ENCODE data around the gene PCCA. TPM values are rescaled to one million over a fixed set of nuclear protein-coding genes. Genes with fewer than 3 reads are reported as not detected.

PCCA gene
- total and polyA plus RNA-seq, 9 donors, result 23.5 to 62.4 (median 45.8) TPM

DNA sequence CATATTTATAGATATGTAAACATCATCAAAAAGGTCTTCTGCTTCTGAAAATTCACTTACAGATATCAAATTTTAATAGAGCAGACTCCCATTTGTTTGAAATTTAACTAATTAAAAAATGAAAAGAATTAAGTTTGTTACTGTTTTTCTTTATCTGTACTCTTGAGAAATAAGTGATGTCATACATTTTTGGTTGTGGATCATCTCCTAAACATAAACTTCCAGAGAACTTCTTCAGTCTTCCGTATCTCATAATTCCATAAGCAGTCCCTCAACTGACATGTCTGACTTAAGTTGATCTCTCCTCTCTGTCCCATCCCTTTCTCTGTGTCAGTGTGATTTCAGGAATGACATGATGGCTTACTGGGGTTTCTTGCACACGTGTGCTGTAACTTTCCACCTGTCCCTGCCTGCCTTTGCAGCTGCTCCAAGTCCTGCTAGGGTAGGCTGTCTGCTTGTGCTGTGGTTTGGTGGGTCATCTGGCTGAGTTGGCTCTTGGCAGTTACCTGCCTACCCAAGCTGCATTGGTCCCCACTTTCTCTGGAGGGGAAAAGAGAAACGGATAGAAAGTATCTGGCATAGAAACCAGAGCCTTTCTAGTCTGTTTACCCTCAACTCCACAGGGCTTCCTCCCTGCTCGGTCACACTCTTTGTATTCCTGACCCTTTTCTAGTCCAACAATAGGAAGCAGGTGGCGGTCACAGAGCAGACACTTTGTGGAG is 372.6 kb downstream of the PCCA start:
- TF ChIP-seq, protein P1, sequence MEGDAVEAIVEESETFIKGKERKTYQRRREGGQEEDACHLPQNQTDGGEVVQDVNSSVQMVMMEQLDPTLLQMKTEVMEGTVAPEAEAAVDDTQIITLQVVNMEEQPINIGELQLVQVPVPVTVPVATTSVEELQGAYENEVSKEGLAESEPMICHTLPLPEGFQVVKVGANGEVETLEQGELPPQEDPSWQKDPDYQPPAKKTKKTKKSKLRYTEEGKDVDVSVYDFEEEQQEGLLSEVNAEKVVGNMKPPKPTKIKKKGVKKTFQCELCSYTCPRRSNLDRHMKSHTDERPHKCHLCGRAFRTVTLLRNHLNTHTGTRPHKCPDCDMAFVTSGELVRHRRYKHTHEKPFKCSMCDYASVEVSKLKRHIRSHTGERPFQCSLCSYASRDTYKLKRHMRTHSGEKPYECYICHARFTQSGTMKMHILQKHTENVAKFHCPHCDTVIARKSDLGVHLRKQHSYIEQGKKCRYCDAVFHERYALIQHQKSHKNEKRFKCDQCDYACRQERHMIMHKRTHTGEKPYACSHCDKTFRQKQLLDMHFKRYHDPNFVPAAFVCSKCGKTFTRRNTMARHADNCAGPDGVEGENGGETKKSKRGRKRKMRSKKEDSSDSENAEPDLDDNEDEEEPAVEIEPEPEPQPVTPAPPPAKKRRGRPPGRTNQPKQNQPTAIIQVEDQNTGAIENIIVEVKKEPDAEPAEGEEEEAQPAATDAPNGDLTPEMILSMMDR (IDR thresholded peaks at IDR 0.05), result no peak
- TF ChIP-seq POLR2A (IDR thresholded peaks at IDR 0.05) (no peak), EP300 (IDR thresholded peaks at IDR 0.05) (no peak)
- H3K4me3 ChIP-seq, result no peak overlapping the region
- no peaks in the 10 kb centered on the region for H3K36me3 ChIP-seq
- H3K9me3 ChIP-seq, result no peaks in the 10 kb centered on the region
- H3K27ac ChIP-seq, result no peak overlapping the region
- H3K4me1 ChIP-seq (ENCODE audit: insufficient read depth), result peaks cover 3% of the 10 kb centered on the region
- no peak for DNase-seq
- no peaks in the 10 kb centered on the region for H3K27me3 ChIP-seq
- intact Hi-C loops (cut with DNase I), result no loop called here
- WGBS, 3 donors, result 68 to 73% (median 70%) methylated on average over 5 of the region's 5 CpGs

DNA sequence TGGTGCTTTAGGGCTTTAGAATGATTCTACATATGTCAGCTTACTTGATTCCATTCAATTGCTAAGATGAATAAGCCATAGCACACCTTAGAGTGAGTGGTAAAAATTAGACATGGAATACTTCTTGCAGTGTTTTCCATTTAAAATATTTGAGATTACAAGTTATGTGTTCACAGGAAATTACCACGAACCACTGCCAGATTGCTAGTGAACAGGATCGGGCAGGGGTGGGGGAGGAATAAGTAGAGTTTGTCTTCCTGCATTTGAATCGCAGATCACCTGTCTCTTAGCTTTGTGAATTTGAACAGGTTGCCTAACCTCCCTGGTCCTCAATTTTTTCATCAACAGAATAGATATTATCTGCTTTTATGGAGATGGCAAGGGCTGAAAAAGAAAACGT is 375.1 kb downstream of the PCCA start:
- no peaks in the 10 kb centered on the region for H3K9me3 ChIP-seq
- 17 to 20% (median 17%) methylated on average over 4 of the region's 4 CpGs for WGBS, 3 donors
- peaks cover 3% of the 10 kb centered on the region for H3K4me1 ChIP-seq (ENCODE audit: insufficient read depth)
- no peak overlapping the region for H3K4me3 ChIP-seq
- TF ChIP-seq POLR2A (IDR thresholded peaks at IDR 0.05) (no peak), EP300 (IDR thresholded peaks at IDR 0.05) (no peak)
- TF ChIP-seq, protein P1 (IDR thresholded peaks at IDR 0.05), result no peak
- intact Hi-C loops (cut with DNase I), result no loop called here
- H3K27me3 ChIP-seq, result no peaks in the 10 kb centered on the region
- no peaks in the 10 kb centered on the region for H3K36me3 ChIP-seq
- no peak for DNase-seq
- no peak overlapping the region for H3K27ac ChIP-seq

DNA sequence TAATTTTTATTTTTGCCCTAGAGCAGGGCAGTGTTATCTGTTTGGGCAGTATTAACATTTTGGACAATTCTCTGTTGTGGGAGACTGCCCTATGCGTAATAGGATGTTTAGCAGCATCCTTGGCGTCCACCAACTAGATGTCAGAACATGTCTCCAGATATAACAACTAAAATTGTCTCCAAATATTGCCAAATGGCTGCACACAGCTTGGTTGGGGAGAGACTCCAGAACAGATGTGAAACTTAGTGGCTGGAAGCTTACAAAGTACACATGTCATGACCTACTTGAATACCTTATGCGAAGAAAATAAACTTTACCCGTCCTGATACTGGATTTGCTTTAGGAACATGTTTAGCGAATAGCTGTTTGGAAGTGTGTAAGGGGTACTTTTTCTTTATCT is 376.7 kb downstream of the PCCA start:
- DNase-seq, result no peak
- intact Hi-C loops (cut with DNase I), result no loop called here
- TF ChIP-seq, protein P1 (IDR thresholded peaks at IDR 0.05), result no peak
- TF ChIP-seq POLR2A (IDR thresholded peaks at IDR 0.05), result no peak
- no peak for TF ChIP-seq EP300 (IDR thresholded peaks at IDR 0.05)
- Histone ChIP-seq H3K36me3 (no peaks in the 10 kb centered on the region), H3K4me3 (no peak overlapping the region), H3K27me3 (no peaks in the 10 kb centered on the region), H3K9me3 (no peaks in the 10 kb centered on the region), H3K27ac (no peak overlapping the region), H3K4me1 (ENCODE audit: insufficient read depth) (peaks cover 3% of the 10 kb centered on the region)
- 88 to 92% (median 91%) methylated on average over 5 of the region's 5 CpGs for WGBS, 3 donors

DNA sequence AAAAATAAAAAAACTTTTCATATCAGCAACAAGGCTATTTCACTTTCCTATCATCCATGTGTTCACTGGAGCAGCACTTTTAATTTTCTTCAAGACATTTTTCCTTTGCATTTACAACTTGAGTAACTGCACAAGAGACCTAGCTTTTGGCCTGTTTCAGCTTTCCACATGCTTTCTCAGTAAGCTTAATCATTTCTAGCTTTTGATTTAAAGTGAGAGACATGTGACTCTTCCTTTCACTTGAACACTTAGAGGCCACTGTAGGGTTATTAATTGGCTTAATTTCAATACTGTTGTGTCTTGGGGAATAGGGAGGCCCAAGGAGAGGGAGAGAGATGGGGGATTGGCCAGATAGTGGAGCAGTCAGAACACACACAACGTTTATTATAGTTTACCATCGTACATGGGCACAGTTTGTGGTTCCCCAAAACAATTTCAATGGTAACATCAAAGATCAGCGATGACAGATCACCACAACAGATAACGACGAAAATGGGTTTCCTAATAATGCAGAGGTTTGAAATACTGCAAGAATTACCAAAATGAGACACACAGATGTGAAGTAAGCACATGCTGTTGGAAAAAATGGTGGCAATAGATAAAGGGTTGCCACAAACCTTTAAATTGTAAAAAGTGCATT is 382.1 kb downstream of the PCCA start:
- no peak for DNase-seq
- Histone ChIP-seq H3K4me1 (ENCODE audit: insufficient read depth) (no peaks in the 10 kb centered on the region), H3K4me3 (no peak overlapping the region), H3K27me3 (no peaks in the 10 kb centered on the region), H3K9me3 (no peaks in the 10 kb centered on the region), H3K27ac (no peak overlapping the region), H3K36me3 (no peaks in the 10 kb centered on the region)
- intact Hi-C loops (cut with DNase I), result no loop called here
- TF ChIP-seq, protein P1 (IDR thresholded peaks at IDR 0.05), result no peak
- TF ChIP-seq POLR2A (IDR thresholded peaks at IDR 0.05) (no peak), EP300 (IDR thresholded peaks at IDR 0.05) (no peak)
- WGBS, 3 donors, result 85 to 87% (median 85%) methylated on average over 5 of the region's 5 CpGs
